Sigmoid colon (tissue), 4 donors: Measurements from ENCODE around the gene OGG1.

Source experiments
- CTCF ChIP-seq, 4 experiments: fragments of 450-650 bp in 3 of 4; fragments of 200-600 bp in 1 of 4; IDR thresholded peaks; one replicate each; pipeline ENCODE4 v1.5.1; 2016 to 2019; ENCODE audit warnings: antibody characterized with exemption in 4 of 4, mild to moderate bottlenecking in 3 of 4, moderate library complexity in 2 of 4
- POLR2AphosphoS5 ChIP-seq, 4 donors: sonication (generic); formaldehyde crosslinking; IDR thresholded peaks; one replicate each; pipeline ENCODE4 v1.6.1; 2017; ENCODE audit warnings: antibody characterized with exemption in 4 of 4

- TF ChIP-seq CTCF (IDR thresholded peaks at IDR 0.05) (no peak), POLR2AphosphoS5 (IDR thresholded peaks at IDR 0.05) (no peak)
These were observed 2.5 kb upstream of the OGG1 start for GRCh38 chr3:9747267-9747666.
